GM12875 (cell line): Measurements from ENCODE around the gene PODXL2.

ENCODE experiments used
- H3K4me3 ChIP-seq: one replicate; pipeline ENCODE4 v1.5.1; 2011; ENCODE audit warnings: low read depth, low read length, control low read depth
- TF ChIP-seq, protein P1 (sequence below): IDR thresholded peaks from 2 replicates; pipeline ENCODE4 v1.5.1; 2011; ENCODE audit warnings: low read depth, mild to moderate bottlenecking, control low read depth, inconsistent platforms, low read length, moderate library complexity, borderline replicate concordance; ENCODE audit not compliant: insufficient read depth

PODXL2 gene

DNA sequence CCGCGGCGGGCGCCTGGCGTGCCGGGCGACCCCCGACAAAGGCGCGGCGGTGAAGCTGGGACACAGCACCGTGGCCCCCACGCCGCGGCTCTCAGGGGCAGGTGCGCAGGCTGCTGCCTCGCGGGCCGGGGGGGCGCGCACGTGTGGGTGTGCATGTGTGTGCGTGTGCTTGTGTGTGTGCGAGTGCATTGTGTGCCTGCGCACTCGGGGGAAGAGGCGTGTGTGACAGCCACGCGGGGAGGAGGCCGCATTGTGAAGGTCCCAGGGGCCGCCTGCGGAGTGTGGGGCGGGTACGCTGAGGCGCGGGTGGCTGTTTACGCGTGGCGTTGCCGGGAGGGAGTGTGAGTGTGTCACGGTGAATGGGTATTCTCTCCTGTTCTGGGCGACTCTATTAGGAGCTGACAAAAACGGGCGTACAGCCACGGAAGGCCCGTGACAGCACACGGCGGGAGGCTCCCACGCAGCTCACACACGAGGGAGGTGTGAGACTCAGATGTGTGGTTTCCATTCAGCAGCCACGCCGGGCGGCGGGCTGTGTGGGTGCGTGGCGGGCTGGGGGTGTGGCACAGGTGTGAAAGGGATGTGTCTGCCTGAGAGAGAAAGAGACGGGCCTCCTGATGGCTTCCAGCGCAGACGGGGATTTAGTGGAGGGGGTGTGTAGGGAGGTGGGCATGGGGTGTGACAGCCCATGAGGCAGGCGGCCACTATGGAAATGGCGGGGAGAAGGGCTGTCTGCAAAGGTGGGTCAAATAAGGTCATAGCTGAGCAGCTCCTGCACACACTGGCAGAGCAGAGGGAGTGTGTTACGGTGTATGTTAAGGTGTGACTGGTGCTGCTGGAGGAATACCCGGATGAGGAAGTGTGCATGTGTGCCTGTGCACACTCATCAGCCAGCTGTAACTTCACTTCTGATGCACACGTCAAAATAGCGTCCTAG lies 750 bp downstream of the PODXL2 start:
- H3K4me3 ChIP-seq: peak overlapping the region; percentile 49
- TF ChIP-seq, protein P1, sequence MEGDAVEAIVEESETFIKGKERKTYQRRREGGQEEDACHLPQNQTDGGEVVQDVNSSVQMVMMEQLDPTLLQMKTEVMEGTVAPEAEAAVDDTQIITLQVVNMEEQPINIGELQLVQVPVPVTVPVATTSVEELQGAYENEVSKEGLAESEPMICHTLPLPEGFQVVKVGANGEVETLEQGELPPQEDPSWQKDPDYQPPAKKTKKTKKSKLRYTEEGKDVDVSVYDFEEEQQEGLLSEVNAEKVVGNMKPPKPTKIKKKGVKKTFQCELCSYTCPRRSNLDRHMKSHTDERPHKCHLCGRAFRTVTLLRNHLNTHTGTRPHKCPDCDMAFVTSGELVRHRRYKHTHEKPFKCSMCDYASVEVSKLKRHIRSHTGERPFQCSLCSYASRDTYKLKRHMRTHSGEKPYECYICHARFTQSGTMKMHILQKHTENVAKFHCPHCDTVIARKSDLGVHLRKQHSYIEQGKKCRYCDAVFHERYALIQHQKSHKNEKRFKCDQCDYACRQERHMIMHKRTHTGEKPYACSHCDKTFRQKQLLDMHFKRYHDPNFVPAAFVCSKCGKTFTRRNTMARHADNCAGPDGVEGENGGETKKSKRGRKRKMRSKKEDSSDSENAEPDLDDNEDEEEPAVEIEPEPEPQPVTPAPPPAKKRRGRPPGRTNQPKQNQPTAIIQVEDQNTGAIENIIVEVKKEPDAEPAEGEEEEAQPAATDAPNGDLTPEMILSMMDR: no peak

DNA sequence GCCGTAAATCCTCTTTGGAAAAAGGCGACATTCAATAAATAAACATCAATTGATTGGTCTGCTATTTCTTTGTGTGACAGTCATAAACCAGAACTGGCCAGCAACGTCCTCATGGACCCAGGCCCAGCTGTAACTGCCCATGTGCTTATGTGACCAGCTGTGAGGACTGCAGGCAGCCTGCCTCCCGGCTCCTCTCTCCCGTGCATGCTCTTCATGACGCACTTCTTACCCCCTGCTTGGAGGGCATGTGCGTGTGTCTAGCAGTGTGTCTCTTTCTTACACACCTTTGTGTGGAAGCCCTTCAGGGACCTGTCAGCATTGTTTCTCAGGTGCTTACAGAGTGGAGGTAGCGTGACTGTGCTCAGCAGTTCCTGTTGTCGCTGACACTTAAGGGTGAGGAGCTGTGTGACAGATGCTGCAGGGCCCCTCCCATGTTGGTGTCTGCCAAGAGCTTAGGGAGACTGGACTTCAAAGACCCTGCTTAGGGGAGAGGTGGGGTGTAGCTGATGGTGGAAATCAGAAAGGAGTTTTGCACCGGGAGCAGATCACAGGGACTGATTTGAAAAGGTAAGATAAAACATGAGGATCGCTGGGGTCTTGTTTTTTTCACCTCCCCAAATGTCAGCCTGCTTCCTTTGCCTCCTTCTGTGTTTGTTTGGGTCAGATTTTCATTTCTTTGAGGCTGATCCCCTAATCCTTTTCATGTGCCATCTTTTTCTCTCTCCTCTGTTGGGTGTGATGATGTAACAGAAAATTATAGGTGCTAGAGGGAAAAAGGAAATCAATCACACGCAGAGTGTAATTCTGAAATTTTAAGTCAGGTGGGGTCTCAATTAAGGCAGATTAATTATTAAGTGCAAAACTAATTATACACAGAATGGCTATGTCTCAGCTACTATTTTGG lies 2.1 kb downstream of the PODXL2 start:
- TF ChIP-seq, protein P1: no peak
- no peak overlapping the region for H3K4me3 ChIP-seq

DNA sequence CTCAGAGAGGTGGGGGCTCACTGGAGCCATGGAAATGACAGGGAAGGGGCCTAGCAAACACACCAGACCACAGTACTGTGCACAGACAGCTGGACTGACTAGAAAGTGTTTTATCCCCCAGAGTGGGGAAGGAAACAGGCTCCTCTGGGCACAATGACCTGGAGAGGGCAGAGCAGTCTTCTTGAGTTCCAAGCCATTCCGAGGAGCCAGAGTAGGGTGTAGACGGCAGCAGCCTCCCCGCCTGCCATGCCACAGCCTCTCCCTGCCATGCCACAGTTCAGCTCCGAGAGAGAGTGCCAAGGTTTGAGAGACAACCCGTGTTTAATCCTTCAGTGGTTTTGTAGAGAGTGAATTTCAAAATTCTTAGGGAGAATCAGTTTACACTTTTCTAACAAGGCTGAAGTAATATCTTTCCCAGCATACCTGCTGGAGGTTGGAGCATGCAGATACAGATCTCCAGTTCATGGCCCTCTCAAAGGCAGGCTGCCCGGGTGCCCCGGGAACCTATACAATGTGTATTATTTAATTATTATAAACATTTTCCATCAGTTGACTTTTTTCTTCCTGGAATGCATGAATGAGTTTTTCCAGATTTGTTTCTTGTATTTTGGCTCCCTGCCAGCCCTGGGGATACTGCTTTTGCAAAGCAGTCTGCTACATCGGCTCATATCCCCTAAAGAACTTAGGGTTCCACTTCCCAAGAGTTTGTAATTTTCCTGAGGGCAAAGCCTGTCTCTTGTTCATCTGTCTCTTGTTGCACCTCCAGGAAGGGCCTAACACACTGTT lies 3.2 kb downstream of the PODXL2 start:
- H3K4me3 ChIP-seq: no peak overlapping the region
- TF ChIP-seq, protein P1: no peak

DNA sequence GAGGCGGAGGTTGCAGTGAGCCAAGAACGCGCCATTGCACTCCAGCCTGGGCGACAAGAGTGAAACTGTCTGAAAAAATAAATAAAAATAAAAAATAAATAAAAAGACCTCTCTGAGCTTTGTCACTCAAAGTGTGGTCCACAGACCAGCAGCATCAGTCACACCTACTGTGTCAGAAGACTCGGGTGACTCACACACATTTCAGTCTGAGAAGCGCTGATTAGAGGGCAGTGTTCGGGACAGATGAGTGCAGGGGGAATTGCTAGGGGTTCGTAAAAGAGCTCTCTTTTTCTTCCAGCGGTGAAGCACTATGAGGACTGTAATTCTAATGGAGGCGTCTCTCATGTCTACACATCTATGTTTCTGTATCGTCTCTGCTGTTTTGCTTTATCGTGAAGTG lies 5.7 kb downstream of the PODXL2 start:
- no peak overlapping the region for H3K4me3 ChIP-seq
- TF ChIP-seq, protein P1: no peak

DNA sequence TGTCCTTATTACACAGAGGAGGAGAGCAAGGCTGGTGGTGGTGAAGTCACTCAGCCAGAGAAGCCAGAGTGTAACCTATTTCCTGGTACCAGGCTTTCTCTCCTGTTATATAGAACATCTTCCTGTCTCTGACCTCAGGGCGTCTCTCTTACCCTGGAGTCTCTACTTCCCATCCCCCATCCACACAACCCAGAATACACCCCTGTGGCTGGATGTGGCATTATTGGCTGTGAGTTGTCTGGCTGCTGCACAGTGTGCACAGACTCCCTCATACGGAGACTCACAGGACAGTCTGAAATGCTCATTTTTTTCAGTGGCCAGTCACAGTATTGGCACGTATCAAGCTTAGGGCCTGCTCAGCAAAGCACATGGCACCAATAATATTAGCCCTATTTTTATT lies 8.6 kb downstream of the PODXL2 start:
- no peak overlapping the region for H3K4me3 ChIP-seq
- TF ChIP-seq, protein P1: no peak

DNA sequence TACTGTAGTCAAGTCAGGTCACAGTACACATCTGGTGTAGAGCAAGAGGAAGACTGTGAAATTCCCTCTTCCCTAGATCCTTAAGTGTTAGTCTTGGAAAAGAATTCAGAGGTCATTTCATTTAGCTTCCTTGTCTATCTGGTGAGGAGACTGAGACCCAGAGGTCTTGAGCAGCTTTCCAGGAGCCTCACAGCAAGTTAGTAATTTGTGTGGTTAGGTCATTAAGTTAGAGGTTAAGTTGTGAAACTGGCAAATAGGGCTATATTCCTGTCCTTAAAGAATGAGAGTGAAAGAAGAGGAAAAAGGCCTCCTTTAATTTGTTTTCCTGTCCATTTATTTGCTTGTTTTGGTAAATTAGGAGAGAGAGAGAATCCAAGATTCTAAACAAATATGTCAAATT lies 9.0 kb downstream of the PODXL2 start:
- no peak overlapping the region for H3K4me3 ChIP-seq
- TF ChIP-seq, protein P1: no peak
